Muscle of leg (tissue), 11 donors: Measurements from ENCODE around the gene KPNB1. TPM values are rescaled to one million over a fixed set of nuclear protein-coding genes. Genes with fewer than 3 reads are reported as not detected.

ENCODE experiments used
- DNase-seq: peaks from one replicate; pipeline ENCODE4 v3.0.0; 2013
- H3K27ac ChIP-seq: one replicate; pipeline ENCODE4 v1.5.1; 2013; ENCODE audit warnings: mild to moderate bottlenecking, low read length, control low read depth
- H3K27me3 ChIP-seq: one replicate; pipeline ENCODE4 v1.6.1; 2013; ENCODE audit warnings: low read length; ENCODE audit not compliant: control insufficient read depth, insufficient read depth
- H3K36me3 ChIP-seq: one replicate; pipeline ENCODE4 v1.6.1; 2013; ENCODE audit warnings: low read length; ENCODE audit not compliant: control insufficient read depth, insufficient read depth
- H3K4me1 ChIP-seq: one replicate; pipeline ENCODE4 v1.6.1; 2013; ENCODE audit warnings: low read length; ENCODE audit not compliant: control insufficient read depth, insufficient read depth
- H3K4me3 ChIP-seq: one replicate; pipeline ENCODE4 v1.5.1; 2013; ENCODE audit warnings: low read length, control low read depth
- H3K9me3 ChIP-seq: replicated peaks from 2 replicates; pipeline ENCODE4 v1.6.1; 2013; ENCODE audit warnings: low read depth, low read length; ENCODE audit not compliant: control insufficient read depth
- whole genome bisulfite sequencing: methylation state at CpG from one replicate; pipeline ENCODE4 v1.1.5; 2013; ENCODE audit warnings: missing lambda C conversion rate; ENCODE audit not compliant: insufficient coverage; 5-methylcytosine and 5-hydroxymethylcytosine counted together
- polyA plus RNA-seq, 8 donors: library from polyadenylated mRNA; unstranded; fragments of 120-200 nt; gene quantifications; one replicate each; pipeline versions ENCODE4 v1.2.1 to v1.2.3, GENCODE V29; 2013; ENCODE audit warnings: inconsistent platforms in 1 of 8, low replicate concordance in 1 of 8; ENCODE audit not compliant: insufficient read length in 8 of 8, insufficient read depth in 1 of 8
- total RNA-seq: library from RNA; stranded (reverse); fragments of 120-200 nt; gene quantifications from one replicate; pipeline ENCODE4 v1.2.4, GENCODE V29; 2013

Gene KPNB1
- total and polyA plus RNA-seq, 9 donors: 124 to 184 (median 157) TPM

DNA sequence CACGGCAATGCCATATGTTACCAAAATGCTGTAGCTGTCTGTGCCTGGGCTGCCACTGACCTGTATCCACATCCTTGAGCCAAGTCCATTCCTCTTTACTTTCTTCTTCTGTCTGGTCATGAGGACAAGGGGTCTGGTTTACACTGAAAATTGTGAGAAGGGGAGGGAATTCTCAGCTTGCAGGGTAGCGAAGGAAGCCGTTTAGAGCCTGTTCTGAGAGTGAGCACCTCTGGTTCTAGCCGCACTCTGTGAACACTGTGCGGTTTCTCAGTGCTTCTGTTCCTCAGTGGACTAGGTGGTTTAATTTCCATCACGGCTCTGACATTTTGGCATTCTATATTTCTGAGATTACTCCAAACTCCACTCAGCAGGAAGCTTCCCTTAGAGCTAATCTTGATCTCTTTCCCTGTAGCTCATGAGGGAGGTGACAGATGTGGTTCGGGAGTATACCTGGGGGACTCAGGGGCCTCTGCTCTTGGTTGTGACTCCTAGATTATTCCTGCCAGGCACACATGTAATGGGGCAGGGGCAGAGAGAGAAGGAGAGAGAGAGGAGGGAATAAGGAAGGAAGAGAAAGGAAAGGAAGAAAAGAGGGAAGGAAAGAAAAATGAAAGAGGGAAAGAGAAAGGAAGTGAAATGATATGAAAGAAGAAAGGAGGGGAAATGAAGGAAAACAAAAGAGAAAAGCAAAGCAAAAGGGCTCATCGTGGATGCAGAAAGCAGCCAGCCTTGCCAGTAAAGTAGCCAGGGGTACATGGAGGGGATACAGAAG is 69.1 kb downstream of the KPNB1 start:
- Histone ChIP-seq H3K9me3 (no peaks in the 10 kb centered on the region), H3K4me3 (no peak overlapping the region), H3K27me3 (peaks cover 64% of the 10 kb centered on the region), H3K4me1 (peaks cover 9% of the 10 kb centered on the region), H3K36me3 (no peaks in the 10 kb centered on the region), H3K27ac (no peak overlapping the region)
- DNase-seq: no peak
- WGBS: 29% methylated on average over 4 of the region's 8 CpGs

GRCh38 chr17:47719411-47720152 is 69.9 kb downstream of the KPNB1 start:
- H3K4me1 ChIP-seq: peaks cover 9% of the 10 kb centered on the region
- H3K36me3 ChIP-seq: no peaks in the 10 kb centered on the region
- H3K27ac ChIP-seq: no peak overlapping the region
- 81% methylated on average over 6 of the region's 9 CpGs for WGBS
- no peaks in the 10 kb centered on the region for H3K9me3 ChIP-seq
- no peak for DNase-seq
- H3K4me3 ChIP-seq: no peak overlapping the region
- peaks cover 64% of the 10 kb centered on the region for H3K27me3 ChIP-seq

DNA sequence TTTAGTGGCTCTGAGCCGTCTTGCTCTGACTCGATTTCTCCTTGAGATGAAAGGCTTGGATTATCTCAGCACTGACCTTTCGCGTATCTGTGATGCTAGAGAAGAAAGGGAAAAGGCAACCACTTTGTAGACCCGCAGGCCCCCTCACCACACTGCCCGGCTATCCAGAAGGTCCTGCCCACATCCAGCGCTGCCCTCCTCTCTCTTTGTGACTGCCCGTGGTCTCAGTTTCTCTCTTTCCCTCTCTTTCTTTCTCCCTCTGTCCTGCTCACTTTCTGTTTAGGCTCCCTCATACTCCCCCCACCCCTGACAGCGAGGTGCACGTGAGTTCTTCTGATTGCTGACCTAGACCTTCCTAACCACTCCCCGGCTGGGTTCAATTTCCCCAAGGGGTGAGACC is 70.5 kb downstream of the KPNB1 start:
- WGBS: 71% methylated on average over 3 of the region's 11 CpGs
- Histone ChIP-seq H3K27me3 (peaks cover 64% of the 10 kb centered on the region), H3K36me3 (no peaks in the 10 kb centered on the region), H3K27ac (no peak overlapping the region), H3K4me3 (no peak overlapping the region), H3K9me3 (no peaks in the 10 kb centered on the region), H3K4me1 (peaks cover 9% of the 10 kb centered on the region)
- DNase-seq: no peak

- H3K4me1 ChIP-seq: peaks cover 9% of the 10 kb centered on the region
- peaks cover 68% of the 10 kb centered on the region for H3K27me3 ChIP-seq
- no peak overlapping the region for H3K27ac ChIP-seq
- no peaks in the 10 kb centered on the region for H3K36me3 ChIP-seq
- 0% methylated on average over 4 of the region's 36 CpGs for WGBS
- H3K9me3 ChIP-seq: no peaks in the 10 kb centered on the region
- H3K4me3 ChIP-seq: no peak overlapping the region
- no peak for DNase-seq
These were observed 71.2 kb downstream of the KPNB1 start for GRCh38 chr17:47720754-47721533.

DNA sequence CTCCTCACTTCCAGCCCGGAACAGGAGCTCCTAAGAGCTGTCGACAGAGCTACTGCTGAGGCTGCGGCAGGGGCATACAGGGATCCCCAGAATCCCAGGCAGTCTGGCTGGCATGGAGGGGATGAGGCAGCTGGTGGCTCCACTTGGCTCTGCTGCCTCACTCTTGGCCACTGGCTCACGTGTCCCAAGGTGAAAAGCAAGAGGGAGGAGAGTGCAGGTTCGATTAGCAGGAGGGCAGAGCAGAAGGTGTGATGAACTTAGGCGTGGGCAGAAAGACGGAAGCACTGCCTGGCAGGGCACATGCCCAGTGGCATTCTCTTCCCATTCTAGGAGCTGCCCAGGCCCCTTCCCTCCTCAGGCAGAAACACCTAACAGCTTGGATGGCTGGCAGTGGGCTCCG is 72.0 kb downstream of the KPNB1 start:
- Histone ChIP-seq H3K27me3 (peaks cover 65% of the 10 kb centered on the region), H3K36me3 (no peaks in the 10 kb centered on the region), H3K4me3 (no peak overlapping the region), H3K9me3 (no peaks in the 10 kb centered on the region), H3K27ac (no peak overlapping the region), H3K4me1 (peaks cover 9% of the 10 kb centered on the region)
- WGBS: 35% methylated on average over 4 of the region's 8 CpGs
- no peak for DNase-seq

GRCh38 chr17:47724705-47725104 is 75.0 kb downstream of the KPNB1 start:
- H3K27me3 ChIP-seq: peaks cover 47% of the 10 kb centered on the region
- 40% methylated on average over 1 of the region's 2 CpGs for WGBS

DNA sequence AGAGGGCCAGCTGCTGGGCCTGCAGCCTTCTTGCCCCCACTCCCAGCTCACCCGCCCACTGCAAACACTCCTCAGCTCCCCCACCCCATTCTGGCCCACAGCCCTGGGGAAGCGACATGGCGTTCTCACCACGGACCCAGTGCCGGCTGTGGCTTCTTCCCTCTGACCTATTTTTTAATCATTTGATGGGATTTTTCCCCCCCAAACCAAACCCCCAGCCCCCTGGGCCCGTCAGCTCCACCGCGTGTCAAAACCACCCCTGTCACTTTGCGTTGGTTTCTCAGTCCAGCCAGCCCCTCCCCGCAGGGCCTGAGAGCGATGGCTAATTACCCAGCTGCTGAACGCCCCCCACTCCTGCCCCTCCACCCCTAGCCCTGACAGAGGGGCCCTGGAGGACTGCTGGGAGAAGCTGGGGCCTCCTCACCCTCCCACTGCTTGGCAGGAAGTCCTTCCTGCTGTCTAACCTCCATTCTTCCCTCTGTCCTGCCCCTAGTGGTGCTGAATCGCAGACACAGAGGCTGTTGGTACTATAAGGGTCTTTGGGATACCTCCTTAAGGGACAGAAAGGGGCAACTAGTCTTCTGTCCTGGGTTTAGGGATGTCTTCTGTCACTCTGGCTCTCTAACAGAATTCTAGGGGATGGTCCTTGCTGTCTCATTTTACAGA is 75.9 kb downstream of the KPNB1 start:
- H3K4me3 ChIP-seq: no peak overlapping the region
- H3K36me3 ChIP-seq: no peaks in the 10 kb centered on the region
- peaks cover 43% of the 10 kb centered on the region for H3K27me3 ChIP-seq
- peaks cover 14% of the 10 kb centered on the region for H3K4me1 ChIP-seq
- WGBS: 36% methylated on average over 13 of the region's 13 CpGs
- no peak overlapping the region for H3K27ac ChIP-seq
- no peak for DNase-seq
- H3K9me3 ChIP-seq: no peaks in the 10 kb centered on the region

More at GRCh38 chr17:47724705-47725104, 75.0 kb downstream of the KPNB1 start:
- Histone ChIP-seq H3K36me3 (no peaks in the 10 kb centered on the region), H3K27ac (no peak overlapping the region), H3K9me3 (no peaks in the 10 kb centered on the region), H3K4me1 (peaks cover 15% of the 10 kb centered on the region), H3K4me3 (no peak overlapping the region)
- DNase-seq: no peak

DNA sequence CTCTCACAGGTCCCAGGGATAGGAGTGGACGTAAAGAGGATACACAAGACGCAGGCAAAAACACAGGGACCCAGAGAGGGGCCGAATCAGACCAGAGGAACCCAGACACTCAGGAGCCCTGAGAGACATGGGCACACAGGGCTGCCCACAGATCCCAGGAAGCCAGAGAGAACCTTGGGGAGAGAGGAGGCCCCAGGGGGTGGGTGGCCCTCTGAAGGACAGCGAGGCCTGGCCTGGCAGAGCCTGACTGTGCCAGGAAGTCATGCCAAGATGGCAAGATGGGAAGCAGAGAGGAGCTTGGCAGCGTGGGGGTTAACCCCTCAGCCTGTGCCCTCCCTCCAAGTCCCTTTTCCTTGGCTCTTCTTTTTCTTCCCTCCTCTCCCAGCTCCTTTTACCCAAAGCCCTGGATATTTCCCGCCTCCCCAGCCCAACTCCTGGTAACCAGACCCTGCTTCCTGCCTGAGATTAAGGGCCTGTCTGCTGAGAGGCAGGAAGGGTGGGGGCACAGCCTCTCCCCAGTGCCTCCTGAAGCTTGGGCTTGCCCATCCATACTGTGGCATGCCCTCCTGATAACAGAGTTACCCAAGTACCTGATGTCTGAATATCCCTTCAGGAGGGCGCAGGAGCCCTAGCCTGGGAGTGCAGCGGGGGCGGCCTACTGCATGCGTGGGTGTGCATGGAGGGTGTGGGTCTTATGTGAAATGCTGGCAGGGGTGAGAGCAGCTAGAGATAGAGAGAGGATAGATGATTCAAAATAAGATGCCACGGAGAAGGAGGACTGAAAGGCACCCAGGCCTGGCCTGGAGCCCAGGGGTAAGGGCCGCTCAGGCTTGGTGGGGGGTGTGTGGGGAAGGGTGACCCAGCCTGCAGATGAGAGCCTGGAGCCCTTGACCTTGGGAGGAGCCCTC is 77.3 kb downstream of the KPNB1 start:
- no peak overlapping the region for H3K4me3 ChIP-seq
- H3K27me3 ChIP-seq: peaks cover 40% of the 10 kb centered on the region
- DNase-seq: no peak
- H3K9me3 ChIP-seq: no peaks in the 10 kb centered on the region
- 68% methylated on average over 10 of the region's 12 CpGs for WGBS
- H3K4me1 ChIP-seq: peaks cover 6% of the 10 kb centered on the region
- H3K27ac ChIP-seq: no peak overlapping the region
- H3K36me3 ChIP-seq: no peaks in the 10 kb centered on the region

- WGBS: 51% methylated on average over 8 of the region's 9 CpGs
- Histone ChIP-seq H3K27me3 (peaks cover 41% of the 10 kb centered on the region), H3K4me1 (peaks cover 8% of the 10 kb centered on the region), H3K4me3 (no peak overlapping the region), H3K36me3 (no peaks in the 10 kb centered on the region), H3K9me3 (no peaks in the 10 kb centered on the region), H3K27ac (no peak overlapping the region)
- no peak for DNase-seq
These were observed 78.0 kb downstream of the KPNB1 start for GRCh38 chr17:47727704-47728036.
